KOPT-K1 (cell line): ENCODE measurements around the gene WNT9A.

Experiments used
- H3K27ac ChIP-seq: fragments of 200-600 bp; sonication (generic); 2 replicates; pipeline ENCODE4 v1.5.1; 2016; ENCODE audit warnings: antibody characterized with exemption, mild to moderate bottlenecking, low read depth, low read length; ENCODE audit not compliant: poor library complexity, severe bottlenecking
- H3K36me3 ChIP-seq: fragments of 200-600 bp; sonication (generic); 2 replicates; pipeline ENCODE4 v1.5.1; 2017; ENCODE audit warnings: antibody characterized with exemption, mild to moderate bottlenecking, low read length, moderate library complexity; ENCODE audit not compliant: insufficient read depth
- H3K9me3 ChIP-seq: fragments of 200-600 bp; sonication (generic); 2 replicates; pipeline ENCODE4 v1.5.1; 2017; ENCODE audit warnings: antibody characterized with exemption, low read length, mild to moderate bottlenecking; ENCODE audit not compliant: insufficient read depth, poor library complexity, severe bottlenecking

WNT9A gene

GRCh38 chr1:227903614-227904501 lies 43.9 kb downstream of the WNT9A start:
- Histone ChIP-seq H3K27ac (no peak overlapping the region), H3K36me3 (no peaks in the 10 kb centered on the region), H3K9me3 (no peaks in the 10 kb centered on the region)

- Histone ChIP-seq H3K9me3 (no peaks in the 10 kb centered on the region), H3K36me3 (no peaks in the 10 kb centered on the region), H3K27ac (no peak overlapping the region)
Measured at GRCh38 chr1:227903061-227903521, 44.6 kb downstream of the WNT9A start.

- Histone ChIP-seq H3K36me3 (no peaks in the 10 kb centered on the region), H3K9me3 (no peaks in the 10 kb centered on the region), H3K27ac (no peak overlapping the region)
Measured at GRCh38 chr1:227902641-227902990, 45.1 kb downstream of the WNT9A start.

GRCh38 chr1:227901906-227902640 lies 45.7 kb downstream of the WNT9A start:
- H3K36me3 ChIP-seq = no peaks in the 10 kb centered on the region
- H3K9me3 ChIP-seq = no peaks in the 10 kb centered on the region
- H3K27ac ChIP-seq = no peak overlapping the region

GRCh38 chr1:227901239-227901905 lies 46.4 kb downstream of the WNT9A start:
- H3K27ac ChIP-seq = no peak overlapping the region
- H3K9me3 ChIP-seq = no peaks in the 10 kb centered on the region
- no peaks in the 10 kb centered on the region for H3K36me3 ChIP-seq

GRCh38 chr1:227900571-227901051 lies 47.1 kb downstream of the WNT9A start:
- no peaks in the 10 kb centered on the region for H3K36me3 ChIP-seq
- no peak overlapping the region for H3K27ac ChIP-seq
- no peaks in the 10 kb centered on the region for H3K9me3 ChIP-seq

- Histone ChIP-seq H3K36me3 (no peaks in the 10 kb centered on the region), H3K27ac (no peak overlapping the region)
Measured at GRCh38 chr1:227899820-227900449, 47.8 kb downstream of the WNT9A start.

GRCh38 chr1:227899141-227899819 lies 48.5 kb downstream of the WNT9A start:
- no peaks in the 10 kb centered on the region for H3K36me3 ChIP-seq
- H3K27ac ChIP-seq = no peak overlapping the region
- no peaks in the 10 kb centered on the region for H3K9me3 ChIP-seq

More at GRCh38 chr1:227899820-227900449, 47.8 kb downstream of the WNT9A start:
- H3K9me3 ChIP-seq = no peaks in the 10 kb centered on the region

GRCh38 chr1:227898502-227899140 lies 49.1 kb downstream of the WNT9A start:
- H3K27ac ChIP-seq = no peak overlapping the region
- no peaks in the 10 kb centered on the region for H3K9me3 ChIP-seq
- no peaks in the 10 kb centered on the region for H3K36me3 ChIP-seq

- Histone ChIP-seq H3K36me3 (no peaks in the 10 kb centered on the region), H3K27ac (no peak overlapping the region), H3K9me3 (no peaks in the 10 kb centered on the region)
Measured at GRCh38 chr1:227897704-227898438, 49.9 kb downstream of the WNT9A start.

- Histone ChIP-seq H3K27ac (no peak overlapping the region), H3K9me3 (no peaks in the 10 kb centered on the region), H3K36me3 (no peaks in the 10 kb centered on the region)
Measured at GRCh38 chr1:227896710-227897655, 50.7 kb downstream of the WNT9A start.

- no peaks in the 10 kb centered on the region for H3K9me3 ChIP-seq
- H3K27ac ChIP-seq = no peak overlapping the region
- no peaks in the 10 kb centered on the region for H3K36me3 ChIP-seq
Measured at GRCh38 chr1:227895828-227896685, 51.7 kb downstream of the WNT9A start.
